ENCODE data around the gene SCYGR1. TPM values are rescaled to one million over a fixed set of nuclear protein-coding genes. Genes with fewer than 3 reads are reported as not detected.
A peak's percentile ranks its signal among the peaks of the same experiment; 100 is the strongest.
"Not testable (repeated sequence)": the region's sequence is repeated elsewhere in the genome, so short reads cannot be mapped to it uniquely, and the experiment has no call there.

Gene SCYGR1
- not detected for polyA plus RNA-seq (2012; ENCODE audit: low read depth, missing spikeins)

- FAIRE-seq = not testable (repeated sequence)
Measured at GRCh38 chr2:227387583-227387982, at the start of gene SCYGR1. Gene SCYGR1 (minus strand): TSS chr2:227387949. CDS start chr2:227387949, 0 bp downstream.

DNA sequence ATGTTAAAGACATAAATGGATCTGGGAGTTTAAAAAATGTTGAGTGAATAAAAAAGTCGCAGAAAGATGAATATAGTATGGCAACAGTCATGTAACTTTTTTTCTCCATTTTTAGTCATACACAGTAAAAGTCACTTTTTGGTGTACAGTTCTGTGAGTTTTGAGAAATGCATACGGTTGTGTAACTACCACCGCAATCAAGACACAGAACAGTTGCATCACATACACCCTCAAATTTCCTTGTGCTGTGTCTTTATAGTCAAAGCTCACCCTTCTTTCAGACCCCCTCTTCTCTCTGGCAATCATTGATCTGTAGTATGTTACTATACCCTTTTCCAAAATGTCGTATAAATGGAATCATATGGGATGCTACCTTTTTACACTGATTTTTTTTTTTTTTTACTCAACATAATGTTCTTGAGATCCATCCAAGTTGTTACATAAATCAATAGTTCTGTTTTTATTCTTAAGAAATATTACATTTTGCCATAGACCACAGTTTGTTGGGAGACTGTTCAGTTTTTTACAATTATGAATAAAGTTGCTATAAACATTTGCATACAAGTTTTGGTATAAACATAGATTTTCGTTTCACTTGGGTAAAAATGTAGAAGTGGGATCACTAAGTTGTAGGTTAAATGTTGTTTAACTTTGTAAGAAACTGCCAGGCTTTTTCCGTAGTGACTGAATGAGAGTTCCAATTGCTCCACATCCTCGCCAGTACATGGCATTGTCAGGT lies 48.9 kb upstream of the SCYGR1 start:
- FAIRE-seq (no peak), DNase-seq (ENCODE audit: insufficient read length, low spot score) (no peak)
- TF ChIP-seq POLR2AphosphoS5 (IDR thresholded peaks at IDR 0.05; ENCODE audit: low read depth, low read length) (no peak), POLR2A (IDR thresholded peaks at IDR 0.05; ENCODE audit: low read depth, low read length) (no peak), POU2F2 (IDR thresholded peaks at IDR 0.05; ENCODE audit: low read depth, low read length) (no peak), PAX5 (IDR thresholded peaks at IDR 0.05; ENCODE audit: insufficient read depth, low read length, severe bottlenecking) (no peak), TAF1 (IDR thresholded peaks at IDR 0.05; ENCODE audit: low read depth, low read length) (no peak), SPI1 (IDR thresholded peaks at IDR 0.05; ENCODE audit: low read depth, low read length) (no peak)

More at GRCh38 chr2:227387583-227387982, at the start of gene SCYGR1:
- DNase-seq (ENCODE audit: insufficient read length, low spot score) = not testable (repeated sequence)

DNA sequence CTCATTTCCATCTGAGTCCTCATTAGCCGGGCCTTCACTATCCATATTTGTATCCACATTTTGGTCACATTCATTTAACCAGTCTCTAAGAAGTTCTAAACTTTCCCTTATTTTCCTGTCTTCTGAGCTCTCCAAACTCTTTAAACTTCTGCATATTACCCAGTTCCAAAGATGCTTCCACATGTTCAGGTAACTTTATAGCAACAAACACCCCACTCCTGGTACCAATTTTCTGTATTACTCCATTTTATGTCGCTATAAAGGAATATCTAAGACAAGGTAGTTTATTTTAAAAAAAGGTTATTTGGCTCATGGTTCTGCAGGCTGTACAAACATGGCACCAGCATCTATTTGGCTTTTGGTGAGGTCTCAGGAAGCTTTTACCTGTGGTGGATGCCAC lies 45.4 kb upstream of the SCYGR1 start:
- FAIRE-seq (no peak), DNase-seq (ENCODE audit: insufficient read length, low spot score) (no peak)
- no peak for TF ChIP-seq POLR2AphosphoS5 (IDR thresholded peaks at IDR 0.05; ENCODE audit: low read depth, low read length)
- no peak for TF ChIP-seq POLR2A (IDR thresholded peaks at IDR 0.05; ENCODE audit: low read depth, low read length)

DNA sequence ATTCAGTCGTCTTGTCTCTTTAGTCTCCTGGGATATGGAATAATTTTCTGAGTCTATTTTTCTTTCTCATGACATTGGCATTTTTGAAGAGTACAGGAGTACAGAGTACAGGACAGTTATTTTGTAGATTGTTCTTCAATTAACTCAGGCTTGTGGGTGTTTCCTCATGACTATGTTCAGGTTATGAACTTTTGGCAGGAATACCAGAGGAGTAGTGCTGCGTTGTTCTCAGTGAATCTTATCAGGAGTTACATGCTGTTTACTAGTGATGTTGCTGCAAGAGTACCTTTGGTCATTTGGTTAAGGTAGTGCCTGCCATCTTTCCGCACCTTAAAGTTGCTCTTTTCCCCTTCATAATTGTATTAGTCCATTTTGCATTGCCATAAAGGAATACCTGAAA lies 42.9 kb upstream of the SCYGR1 start:
- DNase-seq (ENCODE audit: insufficient read length, low spot score) = no peak
- FAIRE-seq = no peak
- TF ChIP-seq SPI1 (IDR thresholded peaks at IDR 0.05; ENCODE audit: low read depth, low read length) (no peak), TAF1 (IDR thresholded peaks at IDR 0.05; ENCODE audit: low read depth, low read length) (no peak), PAX5 (IDR thresholded peaks at IDR 0.05; ENCODE audit: insufficient read depth, low read length, severe bottlenecking) (no peak), POLR2AphosphoS5 (IDR thresholded peaks at IDR 0.05; ENCODE audit: low read depth, low read length) (no peak)

GRCh38 chr2:227428731-227429285 lies 41.1 kb upstream of the SCYGR1 start:
- DNase-seq (ENCODE audit: insufficient read length, low spot score) (no peak), FAIRE-seq (no peak)
- TF ChIP-seq PAX5 (IDR thresholded peaks at IDR 0.05; ENCODE audit: insufficient read depth, low read length, severe bottlenecking) (no peak), POLR2A (IDR thresholded peaks at IDR 0.05; ENCODE audit: low read depth, low read length) (no peak), POLR2AphosphoS5 (IDR thresholded peaks at IDR 0.05; ENCODE audit: low read depth, low read length) (no peak)

DNA sequence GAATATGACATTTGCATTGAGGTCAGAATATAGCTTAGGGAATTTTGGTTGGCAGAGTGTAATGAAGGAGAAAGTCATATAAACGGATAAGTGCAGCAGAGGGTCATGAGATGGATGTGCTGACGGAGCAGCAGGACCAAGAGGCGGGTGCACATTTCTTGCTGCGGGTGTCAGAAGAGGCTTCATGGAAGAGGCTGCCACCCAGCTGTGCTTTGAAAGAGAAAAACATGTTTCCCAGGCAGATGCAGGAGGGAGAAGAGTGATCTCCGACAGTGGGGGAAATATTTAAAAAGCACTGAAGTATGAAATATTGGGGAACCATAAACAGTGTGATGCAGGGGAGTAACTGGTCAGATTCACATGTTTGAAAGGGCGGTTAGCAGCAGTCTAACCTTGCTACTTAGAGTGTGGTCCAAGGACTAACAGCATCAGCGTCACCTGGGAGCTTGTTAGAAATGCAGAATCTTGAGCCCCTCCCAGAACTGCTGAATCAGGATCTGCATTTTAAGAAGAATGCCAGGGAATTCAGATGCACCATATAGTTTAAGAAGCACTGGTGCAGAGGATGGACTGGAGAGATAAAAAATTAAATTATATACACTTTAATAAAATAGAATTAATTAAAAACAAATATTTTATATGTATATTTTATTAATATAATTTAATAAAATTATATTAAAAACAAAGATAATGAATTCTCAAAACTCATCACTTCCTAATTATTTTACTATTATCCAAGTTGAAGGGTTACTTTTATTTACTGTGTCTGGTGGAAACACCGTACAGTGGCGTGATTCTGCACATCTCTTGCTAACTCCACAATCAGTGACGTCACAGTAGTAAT lies 36.1 kb upstream of the SCYGR1 start:
- TF ChIP-seq POLR2A (IDR thresholded peaks at IDR 0.05; ENCODE audit: low read depth, low read length) (no peak), PAX5 (IDR thresholded peaks at IDR 0.05; ENCODE audit: insufficient read depth, low read length, severe bottlenecking) (no peak), SPI1 (IDR thresholded peaks at IDR 0.05; ENCODE audit: low read depth, low read length) (no peak), TAF1 (IDR thresholded peaks at IDR 0.05; ENCODE audit: low read depth, low read length) (no peak), POU2F2 (IDR thresholded peaks at IDR 0.05; ENCODE audit: low read depth, low read length) (no peak)
- DNase-seq (ENCODE audit: insufficient read length, low spot score) (no peak), FAIRE-seq (no peak)

DNA sequence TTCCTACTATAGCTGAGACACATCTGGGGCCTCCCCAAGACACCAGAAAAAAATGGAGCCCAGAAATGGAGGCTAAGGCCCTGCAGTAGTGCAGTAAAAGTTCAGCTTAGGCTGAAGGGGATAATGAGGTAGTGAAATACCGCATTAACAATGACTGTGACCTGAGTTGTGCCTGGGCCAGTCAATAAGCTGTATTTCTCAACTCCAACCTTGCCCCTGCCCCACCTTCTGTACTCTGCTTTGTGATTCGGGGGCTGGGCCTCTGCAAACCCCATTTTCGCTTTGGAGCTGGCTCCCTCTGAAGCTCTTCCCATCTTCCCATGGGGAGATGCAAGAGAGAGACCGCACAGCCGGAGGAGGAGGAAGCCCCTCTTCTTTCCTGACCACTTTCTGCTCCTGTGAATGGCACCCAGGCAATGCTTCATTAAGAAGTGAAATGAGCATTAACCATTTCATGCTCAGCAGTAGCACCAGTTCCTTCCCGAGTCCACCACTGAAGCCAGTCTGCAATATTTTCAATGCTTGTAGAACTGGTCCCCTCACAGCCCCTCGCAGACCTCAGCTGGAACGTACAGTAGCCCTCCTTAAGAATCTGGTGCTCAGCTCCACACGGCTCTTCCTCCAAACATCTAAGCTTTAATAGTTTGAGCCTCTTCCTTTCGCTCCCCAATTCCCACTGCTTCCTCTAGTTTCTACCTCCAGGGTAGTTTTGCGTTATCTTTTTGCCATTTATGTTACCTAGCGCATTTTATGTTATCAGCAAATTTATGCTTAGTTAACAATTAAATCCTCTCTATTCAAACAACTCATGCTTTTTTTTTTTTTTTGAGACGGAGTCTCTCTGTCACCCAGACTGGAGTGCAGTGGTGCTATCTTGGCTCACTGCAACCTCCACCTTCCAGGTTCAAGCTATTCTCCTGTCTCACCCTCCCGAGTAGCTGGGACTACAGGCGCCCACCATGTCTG lies 32.6 kb upstream of the SCYGR1 start:
- no peak for FAIRE-seq
- DNase-seq (ENCODE audit: insufficient read length, low spot score) = no peak

DNA sequence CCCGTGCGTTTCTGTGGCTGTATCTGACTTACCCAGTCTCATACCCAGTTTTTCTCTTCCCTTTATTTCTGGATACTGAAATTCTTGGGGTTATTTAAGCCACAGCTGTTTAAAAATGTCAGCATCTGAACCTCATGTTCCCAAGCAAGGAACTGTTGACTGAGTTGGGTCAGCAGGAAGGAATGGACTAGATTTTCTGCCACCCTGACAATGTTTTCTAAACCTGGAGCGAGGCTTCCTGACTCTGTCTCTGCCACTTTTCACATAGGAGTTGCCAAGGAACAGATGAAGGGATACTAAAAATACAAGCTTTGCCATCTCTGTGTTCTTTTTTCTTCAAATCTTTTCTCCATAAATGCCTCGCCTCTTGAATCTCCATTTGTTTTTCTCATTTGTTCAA lies 29.0 kb upstream of the SCYGR1 start:
- no peak for TF ChIP-seq SPI1 (IDR thresholded peaks at IDR 0.05; ENCODE audit: low read depth, low read length)
- no peak for TF ChIP-seq POU2F2 (IDR thresholded peaks at IDR 0.05; ENCODE audit: low read depth, low read length)
- no peak for TF ChIP-seq POLR2AphosphoS5 (IDR thresholded peaks at IDR 0.05; ENCODE audit: low read depth, low read length)
- no peak for DNase-seq (ENCODE audit: insufficient read length, low spot score)
- FAIRE-seq = peak; percentile 51

More for the DNA sequence above, 32.6 kb upstream of the SCYGR1 start:
- TF ChIP-seq PAX5 (IDR thresholded peaks at IDR 0.05; ENCODE audit: insufficient read depth, low read length, severe bottlenecking) (no peak), POLR2AphosphoS5 (IDR thresholded peaks at IDR 0.05; ENCODE audit: low read depth, low read length) (no peak)

DNA sequence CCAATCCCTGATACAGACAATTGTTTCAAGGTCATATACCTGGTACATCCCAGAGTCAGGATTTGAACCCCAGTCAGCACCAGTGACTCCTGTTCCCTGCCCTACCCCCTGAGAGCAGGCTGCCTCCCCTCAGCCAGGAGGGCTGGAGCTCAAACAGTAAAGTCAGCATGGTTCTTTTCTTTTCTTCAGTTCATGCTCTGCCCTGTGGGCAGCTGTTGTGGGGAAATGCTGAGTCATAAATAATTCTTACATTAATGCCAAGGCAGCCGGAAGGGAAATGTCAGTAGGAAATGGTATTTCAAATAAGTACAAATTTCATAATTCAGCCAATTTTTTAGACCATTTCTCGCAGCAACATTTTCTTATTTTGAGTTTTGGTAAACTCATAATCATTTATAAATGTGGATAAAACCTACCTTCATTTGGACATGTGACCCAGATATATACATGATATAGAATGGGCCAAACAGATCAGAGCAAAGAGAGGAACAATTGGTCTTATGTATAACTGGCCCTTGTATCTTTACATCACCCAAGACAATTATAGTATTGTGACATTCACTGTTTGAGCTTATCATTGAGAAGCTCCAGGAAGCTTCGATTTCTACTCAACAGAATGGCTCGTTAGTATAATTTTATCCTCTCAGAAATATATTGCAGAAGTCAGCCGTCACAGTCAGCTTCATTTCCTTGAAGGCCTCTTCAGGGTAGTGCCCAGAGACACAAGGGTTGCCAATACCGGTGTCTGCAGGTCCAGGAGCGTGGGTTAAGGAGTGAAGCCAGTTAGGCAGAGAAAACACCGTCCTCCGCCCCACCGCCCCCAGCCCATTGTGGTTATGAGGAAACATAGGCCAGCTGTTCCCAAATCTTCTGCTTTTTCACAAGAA lies 28.0 kb upstream of the SCYGR1 start:
- no peak for TF ChIP-seq POLR2AphosphoS5 (IDR thresholded peaks at IDR 0.05; ENCODE audit: low read depth, low read length)
- TF ChIP-seq PAX5 (IDR thresholded peaks at IDR 0.05; ENCODE audit: insufficient read depth, low read length, severe bottlenecking) = no peak
- TF ChIP-seq POU2F2 (IDR thresholded peaks at IDR 0.05; ENCODE audit: low read depth, low read length) = no peak
- no peak for TF ChIP-seq POLR2A (IDR thresholded peaks at IDR 0.05; ENCODE audit: low read depth, low read length)
- TF ChIP-seq TAF1 (IDR thresholded peaks at IDR 0.05; ENCODE audit: low read depth, low read length) = no peak
- TF ChIP-seq SPI1 (IDR thresholded peaks at IDR 0.05; ENCODE audit: low read depth, low read length) = no peak
- DNase-seq (ENCODE audit: insufficient read length, low spot score) = no peak
- FAIRE-seq = peak; percentile 31
